ENCODE results near the gene KLF6.

Gene KLF6

DNA sequence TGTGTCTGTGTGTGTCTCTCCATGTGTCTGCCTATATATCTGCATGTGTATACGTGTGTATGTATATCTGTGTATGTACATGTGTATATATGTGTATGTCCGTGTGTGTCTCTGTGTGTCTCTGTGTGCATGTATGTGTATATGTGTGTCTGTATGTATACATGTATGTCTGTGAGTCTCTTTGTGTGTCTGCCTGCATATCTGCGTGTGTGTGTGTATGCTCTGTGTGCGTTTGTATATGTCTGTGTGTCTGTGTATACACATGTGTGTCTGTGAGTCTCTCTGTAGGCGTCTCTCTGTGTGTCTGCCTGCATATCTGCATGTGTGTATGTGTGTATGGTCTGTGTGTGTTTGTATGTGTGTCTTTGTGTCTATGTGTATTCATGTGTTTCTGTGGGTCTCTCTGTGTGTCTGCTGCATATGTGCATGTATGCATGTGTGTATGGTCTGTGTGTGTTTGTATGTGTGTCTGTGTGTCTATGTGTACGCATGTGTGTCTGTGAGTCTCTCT, 23.7 kb upstream of the KLF6 start:
- no peak for DNase-seq

DNA sequence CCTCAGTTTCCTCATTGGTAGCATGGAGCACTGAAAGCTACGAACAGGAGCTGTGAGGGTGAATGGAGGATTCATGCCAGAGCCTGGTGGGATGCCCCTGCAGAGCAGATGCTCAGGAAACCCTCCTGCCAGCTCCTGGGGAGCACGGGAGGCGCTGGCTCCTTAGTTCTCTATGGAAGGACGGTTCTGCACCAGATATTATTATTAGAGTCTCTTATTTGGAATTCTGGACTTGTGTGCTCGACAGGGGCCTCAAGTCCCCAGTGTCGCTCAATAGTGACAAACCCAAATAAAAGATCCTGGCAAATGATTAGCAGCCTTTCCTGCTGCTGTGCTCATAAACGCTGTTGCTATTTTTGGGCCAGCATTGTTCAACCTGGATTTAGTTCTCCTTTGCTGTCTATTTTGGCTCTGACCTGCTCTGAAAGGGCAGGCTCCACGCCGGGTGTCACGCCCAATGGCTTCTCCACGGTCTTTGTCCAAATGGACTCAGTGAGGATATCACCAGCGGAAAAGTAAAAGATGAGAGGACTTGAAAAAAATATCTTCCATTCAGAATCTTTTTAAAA, 23.0 kb upstream of the KLF6 start:
- DNase-seq = no peak

DNA sequence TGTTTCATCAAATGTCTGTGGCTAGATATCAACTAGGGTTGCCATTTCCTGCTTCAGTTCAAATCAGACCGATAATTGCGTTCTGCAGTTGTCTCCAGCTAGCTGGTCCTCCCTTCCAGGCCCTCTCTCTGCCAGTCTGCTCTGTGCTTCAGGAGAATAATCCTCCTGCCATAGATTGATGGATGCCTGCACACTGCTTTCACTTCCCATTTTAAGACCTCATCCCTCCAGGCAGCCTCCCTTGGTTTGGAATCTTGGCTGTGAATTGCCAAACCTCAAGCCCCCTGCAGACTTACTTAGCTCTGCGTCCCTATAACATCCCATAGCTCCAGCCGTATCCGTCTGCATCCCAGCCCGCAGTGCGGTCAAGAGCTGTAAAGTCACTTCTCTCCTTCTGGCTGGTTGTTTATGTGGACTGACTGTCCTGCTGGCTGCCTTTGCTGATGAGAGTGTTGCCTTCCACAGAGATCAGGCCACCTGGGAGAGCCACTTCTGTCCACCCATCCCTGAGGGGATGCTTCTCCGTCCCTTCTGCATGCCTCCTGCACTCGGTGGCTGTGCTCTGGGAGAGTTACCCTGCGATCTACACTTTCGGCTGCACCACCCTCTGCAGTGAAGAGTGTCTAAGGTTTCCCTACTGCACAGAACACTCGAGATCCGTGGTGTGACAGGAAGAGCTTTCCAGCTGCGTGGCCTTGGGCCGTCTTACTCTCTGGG, 22.4 kb upstream of the KLF6 start:
- no peak for DNase-seq

GRCh38 chr10:3806603-3807002, 21.6 kb upstream of the KLF6 start:
- no peak for DNase-seq

DNA sequence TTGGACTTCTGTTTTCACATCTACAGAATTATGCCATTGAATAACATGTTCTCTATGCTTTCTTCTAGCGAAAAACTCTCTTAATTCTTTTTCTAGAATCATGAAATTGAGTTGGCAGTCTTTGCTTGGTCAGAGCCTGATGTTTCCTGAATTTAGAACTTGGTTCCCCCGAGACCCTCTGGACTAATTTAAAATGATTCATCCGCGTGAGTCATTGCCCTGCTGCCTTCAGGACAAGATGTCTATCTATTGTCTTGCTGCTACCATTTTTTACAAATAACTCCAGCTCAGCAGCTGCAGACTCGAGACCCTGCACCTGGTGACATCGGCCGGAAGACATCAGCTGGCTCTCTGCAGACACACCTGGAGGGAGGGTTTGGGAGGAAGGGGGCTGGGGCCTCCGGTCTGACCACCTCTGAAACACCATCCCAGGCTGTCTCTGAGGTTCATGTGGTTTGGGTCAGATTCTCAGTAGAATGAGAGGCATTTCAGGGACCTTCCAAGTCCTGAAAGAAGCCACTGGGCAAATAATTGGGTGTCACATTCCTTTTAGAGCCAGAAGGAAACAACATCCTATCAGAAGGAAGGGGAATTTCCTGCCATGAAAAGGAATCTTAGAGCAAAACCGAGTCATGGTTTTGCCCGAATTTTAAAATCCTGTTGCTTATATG, 20.9 kb upstream of the KLF6 start:
- DNase-seq = no peak

- DNase-seq = peak; percentile 43
Measured at GRCh38 chr10:3805201-3805790, 20.3 kb upstream of the KLF6 start.

GRCh38 chr10:3803927-3804741, 19.1 kb upstream of the KLF6 start:
- no peak for DNase-seq

DNA sequence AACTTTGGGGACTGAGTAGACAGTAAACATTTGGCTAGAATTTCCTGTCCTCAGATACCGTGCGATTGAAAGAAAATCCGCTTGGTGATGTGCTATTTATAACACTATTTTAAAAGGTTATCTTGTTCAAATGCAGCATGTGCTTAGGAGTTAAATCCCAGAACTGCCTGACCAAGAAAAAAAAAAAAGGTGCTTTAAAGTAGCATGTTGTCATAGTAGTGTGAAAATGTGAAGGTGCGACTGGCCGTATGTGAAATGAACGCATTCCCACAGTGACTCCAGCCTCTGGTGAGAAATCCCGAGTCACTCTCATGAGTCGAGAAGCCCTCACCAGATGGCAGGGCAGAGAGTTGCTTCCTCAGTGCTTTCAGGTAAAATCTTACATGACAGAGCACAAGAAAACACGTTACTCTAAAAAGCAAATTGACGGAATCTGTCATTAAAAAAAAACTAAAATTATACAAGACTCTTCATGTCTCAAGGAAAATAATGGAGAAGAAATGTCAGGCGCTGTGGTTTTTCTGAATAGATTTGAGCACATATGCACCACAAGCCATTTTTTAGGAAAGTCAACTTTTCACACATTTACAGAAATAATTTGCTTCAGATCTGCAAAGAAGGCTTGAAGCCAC, 18.4 kb upstream of the KLF6 start:
- DNase-seq = no peak

DNA sequence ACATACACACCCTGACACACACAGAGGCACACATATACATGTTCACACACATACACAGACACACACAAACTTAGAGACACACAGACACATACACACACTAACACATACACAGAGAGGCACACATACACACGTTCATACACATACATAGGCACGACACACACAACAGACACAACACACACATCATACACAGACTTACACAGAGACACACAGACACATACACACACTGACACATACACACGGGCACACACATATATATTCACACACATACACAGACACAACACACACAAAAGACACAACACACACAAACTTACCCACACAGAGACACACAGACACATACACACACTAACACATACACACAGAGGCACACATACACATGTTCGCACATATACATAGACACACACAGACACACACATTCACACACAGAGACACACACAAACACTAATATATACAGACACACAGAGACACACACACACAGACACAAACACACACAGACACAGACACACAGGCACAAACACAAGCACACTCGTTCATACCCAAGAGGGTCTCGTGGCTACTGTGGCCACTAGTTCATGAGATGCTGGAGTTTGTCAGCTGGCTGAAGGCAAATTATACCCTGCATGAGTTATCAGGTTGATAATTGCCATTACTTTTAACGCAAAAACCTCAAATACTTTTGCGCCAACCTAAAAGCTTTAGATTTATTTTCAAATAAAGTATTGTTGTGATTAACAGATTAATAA, 17.7 kb upstream of the KLF6 start:
- DNase-seq = no peak

GRCh38 chr10:3801558-3802192, 16.7 kb upstream of the KLF6 start:
- no peak for DNase-seq

DNA sequence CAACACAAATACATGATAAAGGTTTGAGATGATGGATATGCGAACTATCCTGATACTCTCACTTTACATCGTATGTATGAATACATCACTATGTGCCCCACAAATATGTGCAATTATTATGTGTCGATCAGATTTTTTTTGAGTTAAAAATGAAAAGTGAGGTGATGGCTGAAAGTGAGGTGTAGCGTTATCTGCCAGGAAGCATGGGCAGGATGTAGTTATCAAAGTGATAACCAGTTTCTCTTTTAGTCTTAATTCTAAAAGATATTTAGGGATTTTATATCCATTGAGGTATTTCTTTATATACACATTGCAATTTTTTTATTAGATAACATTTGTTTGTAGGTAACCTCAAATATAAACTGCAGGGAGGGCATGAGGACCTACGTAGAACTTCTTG, 15.6 kb upstream of the KLF6 start:
- DNase-seq = no peak

GRCh38 chr10:3797750-3798149, 12.7 kb upstream of the KLF6 start:
- DNase-seq = no peak

DNA sequence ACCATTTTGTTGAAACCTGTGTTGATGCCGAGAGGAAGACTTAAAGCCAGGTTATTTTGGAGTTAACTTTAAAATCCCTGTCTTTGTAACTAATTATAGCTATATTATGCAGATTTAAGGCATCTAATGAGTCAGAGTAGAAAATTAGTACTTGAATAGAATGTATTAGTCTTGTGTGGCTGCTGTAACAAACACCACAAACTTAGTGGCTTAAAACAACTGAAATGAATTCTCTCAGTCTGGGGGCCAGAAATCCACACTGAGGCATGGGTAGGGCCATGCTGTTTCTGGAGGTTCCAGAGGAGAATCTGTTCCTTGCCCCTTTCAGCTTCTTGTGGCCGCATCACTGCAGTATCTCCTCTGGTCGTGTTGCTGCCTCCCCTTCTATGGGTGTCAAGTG, 8.5 kb upstream of the KLF6 start:
- DNase-seq = no peak

DNA sequence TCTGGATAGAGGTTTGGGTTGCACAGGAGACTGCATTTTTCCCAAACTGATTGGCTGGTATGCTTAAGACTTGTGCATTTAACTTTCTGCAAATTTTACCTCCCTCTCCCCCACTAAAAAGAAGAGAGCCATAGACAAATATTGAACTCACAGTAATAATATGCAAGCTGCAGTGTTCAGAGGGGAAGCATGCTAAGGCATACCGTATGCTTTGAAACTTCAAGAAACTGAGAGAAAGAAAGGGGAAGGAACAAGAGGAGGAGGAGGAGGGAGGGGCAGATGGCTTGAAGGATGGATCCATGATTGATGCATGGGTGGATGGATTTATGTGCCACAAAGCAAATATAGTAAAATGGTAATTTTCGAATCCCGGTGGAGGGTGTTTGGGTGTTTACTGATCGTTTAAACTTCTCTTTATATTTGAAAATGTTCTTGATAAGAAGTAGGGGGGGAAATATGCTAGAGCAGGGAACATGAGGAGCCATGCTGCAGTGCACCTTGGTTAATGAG, 7.8 kb upstream of the KLF6 start:
- no peak for DNase-seq

- no peak for DNase-seq
Measured at GRCh38 chr10:3791974-3792633, 7.1 kb upstream of the KLF6 start.

DNA sequence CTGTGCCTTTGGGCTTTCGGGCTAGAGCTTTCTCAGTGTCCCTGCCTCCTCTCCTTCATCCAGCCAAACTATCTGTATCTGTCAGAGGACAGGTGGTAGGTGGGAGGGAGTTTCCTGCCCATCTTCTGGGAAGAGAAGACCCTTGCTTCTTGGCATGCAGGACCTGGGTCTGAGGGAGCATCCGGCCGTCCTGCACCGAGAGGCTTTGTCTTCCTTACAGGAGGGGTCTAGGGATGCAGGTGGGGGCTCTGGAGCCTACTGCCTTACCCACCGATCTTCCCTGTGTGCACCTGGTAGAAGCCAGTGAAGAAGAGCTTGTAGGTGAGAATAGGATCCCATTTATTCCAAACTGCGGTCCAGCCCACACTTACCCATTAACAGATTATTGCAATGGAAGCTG, 5.8 kb upstream of the KLF6 start:
- DNase-seq = no peak

- DNase-seq = no peak
Measured at GRCh38 chr10:3790272-3790671, 5.3 kb upstream of the KLF6 start.

DNA sequence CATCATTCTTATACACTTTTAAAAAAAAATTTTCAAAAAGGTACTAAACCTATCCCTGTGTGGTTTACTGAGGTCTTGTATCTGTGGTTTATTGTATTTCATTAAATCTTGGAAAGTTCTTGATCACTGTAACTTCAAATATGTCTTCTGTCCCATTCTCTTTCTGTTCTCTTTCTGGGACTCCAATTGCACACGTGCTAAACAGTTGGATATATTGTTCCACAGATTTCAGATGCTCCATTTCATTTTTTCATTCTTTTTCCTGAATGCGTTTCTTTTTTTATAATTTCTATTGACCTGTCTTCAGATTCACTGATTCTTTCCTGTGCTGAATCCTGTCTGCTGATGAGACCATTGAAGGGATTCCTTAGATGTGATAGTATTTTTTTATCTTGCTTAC, 4.6 kb upstream of the KLF6 start:
- no peak for DNase-seq

DNA sequence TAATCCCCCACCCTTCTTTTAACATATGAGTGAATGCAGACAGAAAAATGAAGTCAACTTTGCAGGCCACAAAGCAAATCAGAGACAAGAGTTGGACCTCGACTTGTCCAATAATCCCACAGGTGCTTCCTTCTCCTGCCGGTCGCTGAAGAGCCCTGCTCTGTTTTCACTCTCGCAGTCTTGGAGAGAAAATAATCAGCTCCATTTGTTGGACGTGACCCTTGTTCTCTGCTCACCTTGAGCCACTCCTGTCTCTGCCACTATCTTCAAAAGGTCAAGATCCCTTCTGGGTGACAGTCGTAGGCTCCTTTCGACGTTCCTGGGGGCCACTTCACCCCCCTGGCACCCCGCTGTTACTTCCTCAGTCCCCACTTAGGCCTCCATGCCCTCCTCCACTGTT, 2.8 kb upstream of the KLF6 start:
- no peak for DNase-seq

GRCh38 chr10:3787016-3787400, 2.0 kb upstream of the KLF6 start:
- no peak for DNase-seq

Measured in eye (tissue), 1 donor.